ENCODE measurements around the gene TWIST1. TPM values are rescaled to one million over a fixed set of nuclear protein-coding genes. Genes with fewer than 3 reads are reported as not detected.

The TWIST1 gene
- polyA plus RNA-seq, 3 donors from 2014 or later: not detected

- Mint-ChIP-seq H3K27ac (no peak overlapping the region), H3K4me3 (peak overlapping the region in 1 of 5 donors; percentile 23), H3K4me1 (peaks cover 6 to 7% of the 10 kb centered on the region in 2 donors), H3K27me3 (ENCODE audit: low read depth in 3 of 3) (peaks cover 20 to 28% (median 27%) of the 10 kb centered on the region in 3 donors), H3K9me3 (peaks cover 0 to 9% (median 2%) of the 10 kb centered on the region in 6 donors), H3K36me3 (no peaks in the 10 kb centered on the region)
- no peak for DNase-seq
Observed at GRCh38 chr7:19119372-19119771, 1.9 kb upstream of the TWIST1 start.

- peak overlapping the region in 3 of 5 donors; percentile 24 to 51 (median 42) for H3K4me3 Mint-ChIP-seq
- peaks cover 0 to 9% (median 2%) of the 10 kb centered on the region in 6 donors for H3K9me3 Mint-ChIP-seq
Observed at GRCh38 chr7:19118636-19119371, 1.4 kb upstream of the TWIST1 start.

GRCh38 chr7:19117870-19118608 lies 603 bp upstream of the TWIST1 start:
- Mint-ChIP-seq H3K9me3 (peaks cover 0 to 13% (median 2%) of the 10 kb centered on the region in 6 donors), H3K27ac (no peak overlapping the region), H3K36me3 (no peaks in the 10 kb centered on the region), H3K27me3 (ENCODE audit: low read depth in 3 of 3) (peaks cover 25 to 28% (median 28%) of the 10 kb centered on the region in 3 donors), H3K4me3 (peak overlapping the region in 4 of 5 donors; percentile 35 to 68 (median 49)), H3K4me1 (peaks cover 6 to 7% of the 10 kb centered on the region in 2 donors)
- DNase-seq: no peak

More at GRCh38 chr7:19118636-19119371, 1.4 kb upstream of the TWIST1 start:
- H3K4me1 Mint-ChIP-seq: peaks cover 6 to 7% of the 10 kb centered on the region in 2 donors
- H3K27ac Mint-ChIP-seq: no peak overlapping the region
- no peak for DNase-seq
- no peaks in the 10 kb centered on the region for H3K36me3 Mint-ChIP-seq
- H3K27me3 Mint-ChIP-seq (ENCODE audit: low read depth in 3 of 3): peaks cover 23 to 29% (median 28%) of the 10 kb centered on the region in 3 donors

GRCh38 chr7:19116121-19117090 lies 1.0 kb downstream of the TWIST1 start:
- no peak for DNase-seq
- H3K27ac Mint-ChIP-seq: no peak overlapping the region

GRCh38 chr7:19114551-19114855 lies 2.9 kb downstream of the TWIST1 start:
- DNase-seq: no peak
- Mint-ChIP-seq H3K4me3 (no peak overlapping the region), H3K27me3 (ENCODE audit: low read depth in 3 of 3) (peaks cover 20 to 39% (median 35%) of the 10 kb centered on the region in 3 donors), H3K27ac (no peak overlapping the region), H3K4me1 (peaks cover 6 to 7% of the 10 kb centered on the region in 2 donors), H3K9me3 (peaks cover 0 to 27% (median 7%) of the 10 kb centered on the region in 6 donors), H3K36me3 (no peaks in the 10 kb centered on the region)

More at GRCh38 chr7:19116121-19117090, 1.0 kb downstream of the TWIST1 start:
- peaks cover 23 to 38% (median 29%) of the 10 kb centered on the region in 3 donors for H3K27me3 Mint-ChIP-seq (ENCODE audit: low read depth in 3 of 3)
- H3K4me3 Mint-ChIP-seq: peak overlapping the region; percentile 38 to 70 (median 59)
- no peaks in the 10 kb centered on the region for H3K36me3 Mint-ChIP-seq
- H3K9me3 Mint-ChIP-seq: peaks cover 0 to 21% (median 3%) of the 10 kb centered on the region in 6 donors
- H3K4me1 Mint-ChIP-seq: peaks cover 6 to 7% of the 10 kb centered on the region in 2 donors

GRCh38 chr7:19113855-19114550 lies 3.4 kb downstream of the TWIST1 start:
- H3K4me3 Mint-ChIP-seq: no peak overlapping the region
- H3K27ac Mint-ChIP-seq: no peak overlapping the region
- DNase-seq: no peak
- peaks cover 25 to 40% (median 37%) of the 10 kb centered on the region in 3 donors for H3K27me3 Mint-ChIP-seq (ENCODE audit: low read depth in 3 of 3)
- H3K9me3 Mint-ChIP-seq: peaks cover under 1 to 30% (median 7%) of the 10 kb centered on the region in 6 donors
- H3K4me1 Mint-ChIP-seq: peaks cover 6 to 7% of the 10 kb centered on the region in 2 donors
- no peaks in the 10 kb centered on the region for H3K36me3 Mint-ChIP-seq

GRCh38 chr7:19113002-19113350 lies 4.5 kb downstream of the TWIST1 start:
- H3K27ac Mint-ChIP-seq: no peak overlapping the region
- H3K36me3 Mint-ChIP-seq: no peaks in the 10 kb centered on the region

GRCh38 chr7:19112274-19113001 lies 5.0 kb downstream of the TWIST1 start:
- peaks cover 3 to 45% (median 12%) of the 10 kb centered on the region in 6 donors for H3K9me3 Mint-ChIP-seq
- no peak overlapping the region for H3K4me3 Mint-ChIP-seq

More at GRCh38 chr7:19113002-19113350, 4.5 kb downstream of the TWIST1 start:
- DNase-seq: no peak
- H3K27me3 Mint-ChIP-seq (ENCODE audit: low read depth in 3 of 3): peaks cover 24 to 38% (median 34%) of the 10 kb centered on the region in 3 donors
- H3K4me3 Mint-ChIP-seq: no peak overlapping the region
- H3K9me3 Mint-ChIP-seq: peaks cover 3 to 39% (median 9%) of the 10 kb centered on the region in 6 donors
- peaks cover 5 to 6% of the 10 kb centered on the region in 2 donors for H3K4me1 Mint-ChIP-seq

GRCh38 chr7:19111474-19112273 lies 5.8 kb downstream of the TWIST1 start:
- Mint-ChIP-seq H3K9me3 (peaks cover 3 to 45% (median 12%) of the 10 kb centered on the region in 6 donors), H3K36me3 (peaks cover 0 to 4% (median 0%) of the 10 kb centered on the region in 3 donors), H3K27ac (no peak overlapping the region), H3K4me3 (peak overlapping the region in 1 of 5 donors; percentile 35), H3K4me1 (peaks cover 6 to 9% of the 10 kb centered on the region in 2 donors), H3K27me3 (ENCODE audit: low read depth in 3 of 3) (peaks cover 36 to 48% (median 41%) of the 10 kb centered on the region in 3 donors)
- no peak for DNase-seq

More at GRCh38 chr7:19112274-19113001, 5.0 kb downstream of the TWIST1 start:
- Mint-ChIP-seq H3K27me3 (ENCODE audit: low read depth in 3 of 3) (peaks cover 29 to 42% (median 34%) of the 10 kb centered on the region in 3 donors), H3K4me1 (peaks cover 6 to 7% of the 10 kb centered on the region in 2 donors), H3K27ac (no peak overlapping the region), H3K36me3 (peaks cover 0 to 3% (median 0%) of the 10 kb centered on the region in 3 donors)
- DNase-seq: no peak

GRCh38 chr7:19110776-19111175 lies 6.7 kb downstream of the TWIST1 start:
- no peak overlapping the region for H3K4me3 Mint-ChIP-seq
- peaks cover 3 to 45% (median 12%) of the 10 kb centered on the region in 6 donors for H3K9me3 Mint-ChIP-seq

GRCh38 chr7:19110026-19110730 lies 7.3 kb downstream of the TWIST1 start:
- no peak for DNase-seq
- Mint-ChIP-seq H3K9me3 (peaks cover 6 to 45% (median 12%) of the 10 kb centered on the region in 6 donors), H3K4me1 (peaks cover 0 to 5% of the 10 kb centered on the region in 2 donors), H3K36me3 (peaks cover 0 to 4% (median 0%) of the 10 kb centered on the region in 3 donors), H3K4me3 (no peak overlapping the region), H3K27ac (no peak overlapping the region), H3K27me3 (ENCODE audit: low read depth in 3 of 3) (peaks cover 38 to 57% (median 44%) of the 10 kb centered on the region in 3 donors)

More at GRCh38 chr7:19110776-19111175, 6.7 kb downstream of the TWIST1 start:
- Mint-ChIP-seq H3K27me3 (ENCODE audit: low read depth in 3 of 3) (peaks cover 35 to 56% (median 43%) of the 10 kb centered on the region in 3 donors), H3K36me3 (peaks cover 0 to 4% (median 0%) of the 10 kb centered on the region in 3 donors), H3K4me1 (peaks cover under 1 to 5% of the 10 kb centered on the region in 2 donors), H3K27ac (no peak overlapping the region)
- DNase-seq: no peak

Measured in immature natural killer cell (primary cell).